Fibroblast of mammary gland (primary cell): ENCODE results near the gene DPF1.

Experiments used
- DNase-seq: peaks from one replicate; pipeline ENCODE4 v3.0.0-alpha.2; 2010; ENCODE audit warnings: low read depth
- H3K4me3 ChIP-seq: 2 replicates; pipeline ENCODE4 v1.5.1; 2011; ENCODE audit warnings: low read depth, mild to moderate bottlenecking, low read length, moderate library complexity; ENCODE audit not compliant: control insufficient read depth
- TF ChIP-seq, protein P1 (sequence below): conservative IDR thresholded peaks from 2 replicates; pipeline ENCODE4 v1.5.1; 2011; ENCODE audit warnings: low read depth, low read length, inconsistent platforms; ENCODE audit not compliant: control insufficient read depth, insufficient read depth

The DPF1 gene

DNA sequence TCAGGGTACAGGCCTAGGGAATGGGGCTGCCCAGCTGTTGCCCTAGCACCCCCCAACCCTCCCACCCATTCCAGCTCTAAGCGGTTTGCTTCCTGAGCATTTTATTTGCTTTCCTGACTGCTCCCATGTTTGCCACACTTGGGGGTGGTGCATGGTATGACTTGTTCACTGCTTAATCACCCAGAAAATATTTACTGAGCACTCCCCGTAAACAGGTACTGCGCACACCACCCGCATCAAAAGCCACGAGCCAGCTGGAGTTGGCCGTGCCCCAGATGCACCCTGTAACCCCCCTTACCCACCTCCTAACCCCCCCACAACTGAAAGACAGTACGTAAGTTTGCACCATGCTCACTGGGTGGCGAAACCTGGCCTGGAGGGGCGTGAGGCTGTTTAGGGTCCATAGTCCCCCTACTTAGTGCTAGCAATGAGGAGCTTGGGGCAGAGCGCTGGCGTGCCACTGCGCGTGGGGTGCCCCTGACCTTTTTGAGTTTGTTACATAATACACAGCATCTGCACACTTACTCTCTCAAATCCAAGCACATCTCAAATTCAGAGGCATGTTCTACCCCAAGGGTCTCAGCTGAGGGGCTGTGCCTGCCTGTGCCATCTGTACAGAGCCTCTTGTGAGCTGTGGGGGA lies 29.8 kb downstream of the DPF1 start:
- DNase-seq: no peak
- TF ChIP-seq, protein P1, sequence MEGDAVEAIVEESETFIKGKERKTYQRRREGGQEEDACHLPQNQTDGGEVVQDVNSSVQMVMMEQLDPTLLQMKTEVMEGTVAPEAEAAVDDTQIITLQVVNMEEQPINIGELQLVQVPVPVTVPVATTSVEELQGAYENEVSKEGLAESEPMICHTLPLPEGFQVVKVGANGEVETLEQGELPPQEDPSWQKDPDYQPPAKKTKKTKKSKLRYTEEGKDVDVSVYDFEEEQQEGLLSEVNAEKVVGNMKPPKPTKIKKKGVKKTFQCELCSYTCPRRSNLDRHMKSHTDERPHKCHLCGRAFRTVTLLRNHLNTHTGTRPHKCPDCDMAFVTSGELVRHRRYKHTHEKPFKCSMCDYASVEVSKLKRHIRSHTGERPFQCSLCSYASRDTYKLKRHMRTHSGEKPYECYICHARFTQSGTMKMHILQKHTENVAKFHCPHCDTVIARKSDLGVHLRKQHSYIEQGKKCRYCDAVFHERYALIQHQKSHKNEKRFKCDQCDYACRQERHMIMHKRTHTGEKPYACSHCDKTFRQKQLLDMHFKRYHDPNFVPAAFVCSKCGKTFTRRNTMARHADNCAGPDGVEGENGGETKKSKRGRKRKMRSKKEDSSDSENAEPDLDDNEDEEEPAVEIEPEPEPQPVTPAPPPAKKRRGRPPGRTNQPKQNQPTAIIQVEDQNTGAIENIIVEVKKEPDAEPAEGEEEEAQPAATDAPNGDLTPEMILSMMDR: no peak
- H3K4me3 ChIP-seq: no peak overlapping the region

- no peak overlapping the region for H3K4me3 ChIP-seq
- DNase-seq: no peak
- TF ChIP-seq, protein P1: no peak
Observed at GRCh38 chr19:38193445-38193844, 30.6 kb downstream of the DPF1 start.

- TF ChIP-seq, protein P1: no peak
- DNase-seq: no peak
Observed at GRCh38 chr19:38191747-38192146, 32.3 kb downstream of the DPF1 start.

DNA sequence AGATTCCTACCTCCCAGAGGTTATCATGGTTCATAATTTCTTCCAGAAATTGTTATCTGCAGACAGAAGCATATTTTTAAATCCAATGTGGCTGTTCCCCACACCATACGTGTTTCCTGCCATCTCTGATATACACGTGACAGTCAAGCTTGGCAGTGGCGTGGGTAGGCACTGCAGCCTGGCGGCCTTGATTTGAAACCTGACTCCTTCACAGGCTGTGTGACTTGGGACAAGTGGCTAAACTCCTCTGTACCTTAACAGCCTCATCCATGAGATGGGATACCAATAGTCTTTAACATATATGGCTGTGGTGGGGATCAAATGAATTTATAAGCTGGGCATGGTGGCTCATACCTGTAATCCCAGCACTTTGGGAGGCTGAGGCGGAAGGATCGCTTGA lies 33.2 kb downstream of the DPF1 start:
- TF ChIP-seq, protein P1: no peak
- H3K4me3 ChIP-seq: no peak overlapping the region
- no peak for DNase-seq

More at GRCh38 chr19:38191747-38192146, 32.3 kb downstream of the DPF1 start:
- no peak overlapping the region for H3K4me3 ChIP-seq

GRCh38 chr19:38190061-38190460 lies 34.0 kb downstream of the DPF1 start:
- H3K4me3 ChIP-seq: no peak overlapping the region
- TF ChIP-seq, protein P1: no peak
- peak; percentile 6 for DNase-seq

GRCh38 chr19:38185562-38185961 lies 38.5 kb downstream of the DPF1 start:
- DNase-seq: no peak
- TF ChIP-seq, protein P1: no peak
- H3K4me3 ChIP-seq: no peak overlapping the region

- TF ChIP-seq, protein P1: no peak
- DNase-seq: no peak
- no peak overlapping the region for H3K4me3 ChIP-seq
Observed at GRCh38 chr19:38184815-38185214, 39.2 kb downstream of the DPF1 start.
